ENCODE measurements around the gene TAGLN3. TPM values are rescaled to one million over a fixed set of nuclear protein-coding genes. Genes with fewer than 3 reads are reported as not detected.

TAGLN3 gene
- total and polyA plus RNA-seq, 2 experiments from 2014 or later, result 1.6 TPM

GRCh38 chr3:112042842-112043280 is 44.1 kb downstream of the TAGLN3 start:
- no peak for TF ChIP-seq CTCF (IDR thresholded peaks at IDR 0.05; ENCODE audit: low read depth, low read length)
- Histone ChIP-seq H3K4me1 (ENCODE audit: low read depth) (peaks cover 14% of the 10 kb centered on the region), H3K4me3 (no peak overlapping the region), H3K36me3 (no peaks in the 10 kb centered on the region), H3K27ac (no peak overlapping the region), H3K27me3 (peaks cover 40% of the 10 kb centered on the region), H3K9me3 (ENCODE audit: low read depth) (no peaks in the 10 kb centered on the region)
- DNase-seq (ENCODE audit: low read depth in 1 of 2, low spot score in 1 of 2), result no peak

GRCh38 chr3:112043621-112044201 is 45.0 kb downstream of the TAGLN3 start:
- no peaks in the 10 kb centered on the region for H3K36me3 ChIP-seq
- peak; percentile 90 for TF ChIP-seq CTCF (IDR thresholded peaks at IDR 0.05; ENCODE audit: low read depth, low read length)
- H3K4me1 ChIP-seq (ENCODE audit: low read depth), result peaks cover 14% of the 10 kb centered on the region
- DNase-seq (ENCODE audit: low read depth in 1 of 2, low spot score in 1 of 2), result peak; percentile 81 to 87
- H3K9me3 ChIP-seq (ENCODE audit: low read depth), result no peaks in the 10 kb centered on the region
- no peak overlapping the region for H3K27ac ChIP-seq
- H3K27me3 ChIP-seq, result peaks cover 36% of the 10 kb centered on the region
- no peak overlapping the region for H3K4me3 ChIP-seq

GRCh38 chr3:112046599-112046998 is 47.9 kb downstream of the TAGLN3 start:
- no peak overlapping the region for H3K27ac ChIP-seq

GRCh38 chr3:112047264-112047663 is 48.5 kb downstream of the TAGLN3 start:
- Histone ChIP-seq H3K27ac (no peak overlapping the region), H3K4me1 (ENCODE audit: low read depth) (peaks cover 10% of the 10 kb centered on the region), H3K4me3 (no peak overlapping the region), H3K9me3 (ENCODE audit: low read depth) (no peaks in the 10 kb centered on the region), H3K36me3 (no peaks in the 10 kb centered on the region), H3K27me3 (peaks cover 21% of the 10 kb centered on the region)
- TF ChIP-seq CTCF (IDR thresholded peaks at IDR 0.05; ENCODE audit: low read depth, low read length), result no peak
- DNase-seq (ENCODE audit: low read depth in 1 of 2, low spot score in 1 of 2), result no peak

More at GRCh38 chr3:112046599-112046998, 47.9 kb downstream of the TAGLN3 start:
- H3K27me3 ChIP-seq, result peaks cover 28% of the 10 kb centered on the region
- peaks cover 9% of the 10 kb centered on the region for H3K4me1 ChIP-seq (ENCODE audit: low read depth)
- DNase-seq (ENCODE audit: low read depth in 1 of 2, low spot score in 1 of 2), result no peak
- H3K36me3 ChIP-seq, result no peaks in the 10 kb centered on the region
- H3K4me3 ChIP-seq, result no peak overlapping the region
- no peaks in the 10 kb centered on the region for H3K9me3 ChIP-seq (ENCODE audit: low read depth)
- no peak for TF ChIP-seq CTCF (IDR thresholded peaks at IDR 0.05; ENCODE audit: low read depth, low read length)

- H3K4me1 ChIP-seq (ENCODE audit: low read depth), result peaks cover 11% of the 10 kb centered on the region
- peaks cover 20% of the 10 kb centered on the region for H3K27me3 ChIP-seq
- no peaks in the 10 kb centered on the region for H3K36me3 ChIP-seq
- DNase-seq (ENCODE audit: low read depth in 1 of 2, low spot score in 1 of 2), result peak in 1 of 2 donors; percentile 19
- no peak overlapping the region for H3K4me3 ChIP-seq
- H3K27ac ChIP-seq, result no peak overlapping the region
- H3K9me3 ChIP-seq (ENCODE audit: low read depth), result no peaks in the 10 kb centered on the region
- no peak for TF ChIP-seq CTCF (IDR thresholded peaks at IDR 0.05; ENCODE audit: low read depth, low read length)
Measured at GRCh38 chr3:112048911-112049310, 50.2 kb downstream of the TAGLN3 start.
